Measurements from ENCODE around the gene IL17RB.

DNA sequence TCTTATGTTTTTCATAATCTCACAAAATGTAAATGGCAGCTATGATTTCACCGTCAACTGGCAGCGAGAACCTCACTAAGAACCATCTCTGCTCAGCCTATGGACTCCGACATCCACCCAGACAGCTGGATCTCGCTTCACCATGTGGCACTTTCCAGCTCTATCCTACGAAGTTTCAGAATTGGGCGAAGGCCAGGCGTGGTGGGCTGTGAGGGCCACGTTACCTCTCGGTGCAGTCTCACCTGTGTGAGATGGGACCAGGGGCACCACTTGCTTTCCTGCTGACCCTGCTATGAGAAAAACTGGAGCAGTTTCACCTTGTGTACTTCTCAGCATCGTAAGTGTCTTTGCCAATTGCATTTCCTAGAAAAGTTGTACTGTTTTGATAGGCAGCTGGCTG is 32.5 kb upstream of the IL17RB start:
- TF ChIP-seq GATA2 (IDR thresholded peaks at IDR 0.05; ENCODE audit: low read depth, low read length) (no peak), GATA3 (IDR thresholded peaks at IDR 0.05; ENCODE audit: low read depth, low read length) (no peak)
